Measurements from ENCODE around the gene MAP7D1.

The MAP7D1 gene

GRCh38 chr1:36155408-36156328 lies at the start of gene MAP7D1:
Gene MAP7D1 (plus strand): TSS chr1:36156160. CDS start chr1:36156418, 258 bp downstream.
- peak; percentile 63 to 68 for DNase-seq (ENCODE audit: low read depth in 2 of 2)

GRCh38 chr1:36106269-36106668 lies 49.7 kb upstream of the MAP7D1 start:
- no peak for DNase-seq (ENCODE audit: low read depth in 2 of 2)

GRCh38 chr1:36107394-36107793 lies 48.6 kb upstream of the MAP7D1 start:
- no peak for DNase-seq (ENCODE audit: low read depth in 2 of 2)

GRCh38 chr1:36108314-36108713 lies 47.6 kb upstream of the MAP7D1 start:
- no peak for DNase-seq (ENCODE audit: low read depth in 2 of 2)

- peak in 1 of 2 experiments; percentile 45 for DNase-seq (ENCODE audit: low read depth in 2 of 2)
Observed at GRCh38 chr1:36109041-36109679, 46.8 kb upstream of the MAP7D1 start.

- DNase-seq (ENCODE audit: low read depth in 2 of 2): no peak
Observed at GRCh38 chr1:36111151-36111550, 44.8 kb upstream of the MAP7D1 start.

GRCh38 chr1:36112823-36113222 lies 43.1 kb upstream of the MAP7D1 start:
- DNase-seq (ENCODE audit: low read depth in 2 of 2): no peak

GRCh38 chr1:36114371-36114770 lies 41.6 kb upstream of the MAP7D1 start:
- no peak for DNase-seq (ENCODE audit: low read depth in 2 of 2)

GRCh38 chr1:36115200-36115669 lies 40.7 kb upstream of the MAP7D1 start:
- DNase-seq (ENCODE audit: low read depth in 2 of 2): peak; percentile 47 to 50

- no peak for DNase-seq (ENCODE audit: low read depth in 2 of 2)
Observed at GRCh38 chr1:36115931-36116330, 40.0 kb upstream of the MAP7D1 start.

- no peak for DNase-seq (ENCODE audit: low read depth in 2 of 2)
Observed at GRCh38 chr1:36116901-36117300, 39.1 kb upstream of the MAP7D1 start.

GRCh38 chr1:36118447-36119204 lies 37.3 kb upstream of the MAP7D1 start:
- no peak for DNase-seq (ENCODE audit: low read depth in 2 of 2)

- DNase-seq (ENCODE audit: low read depth in 2 of 2): no peak
Observed at GRCh38 chr1:36119456-36119855, 36.5 kb upstream of the MAP7D1 start.

GRCh38 chr1:36122062-36123030 lies 33.6 kb upstream of the MAP7D1 start:
- DNase-seq (ENCODE audit: low read depth in 2 of 2): no peak

GRCh38 chr1:36123356-36123755 lies 32.6 kb upstream of the MAP7D1 start:
- DNase-seq (ENCODE audit: low read depth in 2 of 2): no peak

- DNase-seq (ENCODE audit: low read depth in 2 of 2): no peak
Observed at GRCh38 chr1:36124404-36125128, 31.4 kb upstream of the MAP7D1 start.

GRCh38 chr1:36125129-36125991 lies 30.6 kb upstream of the MAP7D1 start, which contains the start of gene COL8A2:
Gene COL8A2 (minus strand): TSS chr1:36125222. CDS start chr1:36100242, 24,980 bp downstream.
- DNase-seq (ENCODE audit: low read depth in 2 of 2): no peak

- no peak for DNase-seq (ENCODE audit: low read depth in 2 of 2)
Observed at GRCh38 chr1:36126005-36126716, 29.8 kb upstream of the MAP7D1 start.
